Lower leg skin (tissue), 4 donors: ENCODE data around the gene TFF2. TPM values are rescaled to one million over a fixed set of nuclear protein-coding genes. Genes with fewer than 3 reads are reported as not detected.

ENCODE experiments used
- DNase-seq, 2 donors: peaks; one replicate each; pipeline ENCODE4 v3.0.0-alpha.2; 2019; ENCODE audit warnings: low spot score in 2 of 2
- H3K4me3 ChIP-seq: fragments of 200-600 bp; sonication (generic); 2 replicates; pipeline ENCODE4 v1.5.1; 2017; ENCODE audit warnings: mild to moderate bottlenecking, low read depth; ENCODE audit not compliant: poor library complexity, severe bottlenecking
- POLR2A ChIP-seq, 2 donors: fragments of 450-650 bp; IDR thresholded peaks; one replicate each; pipeline ENCODE4 v1.6.1; 2016 to 2017; ENCODE audit warnings: antibody characterized with exemption in 2 of 2, mild to moderate bottlenecking in 1 of 2, moderate library complexity in 1 of 2
- WGBS, 2 donors: methylation state at CpG; one replicate each; pipeline ENCODE4 v1.1.5; 2018; 5-methylcytosine and 5-hydroxymethylcytosine counted together
- intact Hi-C: fragments of 100-400 bp; cut with DNase I; formaldehyde crosslinking; loops from one replicate; pipeline ENCODE4 v1.15.0; 2023; ENCODE audit warnings: low total_unique reads
- total RNA-seq, 4 donors: library from RNA; depleted of rRNA; stranded (reverse); fragments of >200 nt; gene quantifications; one replicate each; pipeline ENCODE4 v1.1.0, GENCODE V29; 2016
- TF ChIP-seq, protein P1 (sequence below), 3 donors: fragments of 450-650 bp; IDR thresholded peaks; one replicate each; pipeline ENCODE4 v1.5.1; 2016; ENCODE audit warnings: antibody characterized with exemption in 3 of 3, mild to moderate bottlenecking in 3 of 3, moderate library complexity in 2 of 3

The TFF2 gene
- total RNA-seq, 4 donors from 2014 or later: not detected

GRCh38 chr21:42365770-42366169 is 15.0 kb upstream of the TFF2 start:
- DNase-seq: no peak

DNA sequence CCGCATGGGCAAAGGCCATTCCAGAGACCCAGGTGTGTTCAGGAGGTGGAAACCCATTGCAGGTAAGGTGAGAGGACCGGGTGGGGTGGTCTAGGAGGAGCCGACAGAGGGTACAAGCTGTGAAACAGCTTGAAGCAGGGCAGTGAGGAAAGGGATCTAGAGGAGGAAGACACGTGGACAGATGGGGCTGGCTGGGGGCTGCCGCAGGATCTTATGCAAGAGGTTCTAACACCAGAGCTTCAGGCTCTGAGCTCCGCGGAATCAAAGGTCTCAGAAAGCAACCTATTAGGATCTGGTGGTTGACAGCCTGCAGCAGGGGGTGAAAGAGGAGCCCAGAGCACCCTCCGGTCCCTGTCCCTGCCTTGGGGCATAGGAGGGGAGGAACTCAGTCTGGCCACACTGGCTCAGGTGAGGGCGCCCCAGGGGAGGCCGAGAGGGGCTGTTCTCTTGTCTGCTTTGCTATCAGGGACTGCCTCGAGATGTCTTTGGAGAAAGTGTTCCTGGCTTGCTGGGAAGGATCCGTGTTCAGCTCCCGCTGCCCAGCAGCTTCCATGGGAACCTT is 13.6 kb upstream of the TFF2 start:
- TF ChIP-seq, protein P1, sequence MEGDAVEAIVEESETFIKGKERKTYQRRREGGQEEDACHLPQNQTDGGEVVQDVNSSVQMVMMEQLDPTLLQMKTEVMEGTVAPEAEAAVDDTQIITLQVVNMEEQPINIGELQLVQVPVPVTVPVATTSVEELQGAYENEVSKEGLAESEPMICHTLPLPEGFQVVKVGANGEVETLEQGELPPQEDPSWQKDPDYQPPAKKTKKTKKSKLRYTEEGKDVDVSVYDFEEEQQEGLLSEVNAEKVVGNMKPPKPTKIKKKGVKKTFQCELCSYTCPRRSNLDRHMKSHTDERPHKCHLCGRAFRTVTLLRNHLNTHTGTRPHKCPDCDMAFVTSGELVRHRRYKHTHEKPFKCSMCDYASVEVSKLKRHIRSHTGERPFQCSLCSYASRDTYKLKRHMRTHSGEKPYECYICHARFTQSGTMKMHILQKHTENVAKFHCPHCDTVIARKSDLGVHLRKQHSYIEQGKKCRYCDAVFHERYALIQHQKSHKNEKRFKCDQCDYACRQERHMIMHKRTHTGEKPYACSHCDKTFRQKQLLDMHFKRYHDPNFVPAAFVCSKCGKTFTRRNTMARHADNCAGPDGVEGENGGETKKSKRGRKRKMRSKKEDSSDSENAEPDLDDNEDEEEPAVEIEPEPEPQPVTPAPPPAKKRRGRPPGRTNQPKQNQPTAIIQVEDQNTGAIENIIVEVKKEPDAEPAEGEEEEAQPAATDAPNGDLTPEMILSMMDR (IDR thresholded peaks at IDR 0.05): no peak
- TF ChIP-seq POLR2A (IDR thresholded peaks at IDR 0.05): no peak
- DNase-seq: no peak
- no peak overlapping the region for H3K4me3 ChIP-seq
- 72 to 74% methylated on average over 10 to 13 of the region's 13 CpGs for WGBS, 2 donors
- intact Hi-C loops: no loop called here

More at GRCh38 chr21:42365770-42366169, 15.0 kb upstream of the TFF2 start:
- intact Hi-C loops: no loop called here
- H3K4me3 ChIP-seq: no peak overlapping the region
- no peak for TF ChIP-seq POLR2A (IDR thresholded peaks at IDR 0.05)
- TF ChIP-seq, protein P1 (IDR thresholded peaks at IDR 0.05): no peak
- WGBS, 2 donors: 79 to 80% methylated on average over 6 of the region's 6 CpGs

DNA sequence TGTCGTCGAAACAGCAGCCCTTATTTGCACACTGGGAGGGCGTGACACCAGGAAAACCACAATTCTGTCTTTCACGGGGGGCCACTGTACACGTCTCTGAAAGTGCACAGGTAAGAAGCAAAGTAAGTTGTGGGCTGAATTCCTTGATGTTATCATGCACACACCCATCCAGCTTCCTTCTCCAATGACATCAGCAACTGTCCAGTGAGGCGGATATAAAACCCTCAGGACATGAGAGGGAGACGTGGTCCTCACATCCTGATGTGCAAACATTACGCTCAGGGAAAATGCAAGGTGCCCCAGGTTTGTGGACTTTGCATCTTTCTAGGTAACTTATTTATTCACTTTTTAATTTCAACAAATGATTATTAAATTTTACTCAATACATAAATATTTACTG is 12.5 kb upstream of the TFF2 start:
- WGBS, 2 donors: 68 to 72% methylated on average over 8 of the region's 8 CpGs
- no peak for DNase-seq
- no peak overlapping the region for H3K4me3 ChIP-seq
- intact Hi-C loops: no loop called here
- no peak for TF ChIP-seq POLR2A (IDR thresholded peaks at IDR 0.05)

GRCh38 chr21:42362700-42363099 is 11.9 kb upstream of the TFF2 start:
- TF ChIP-seq POLR2A (IDR thresholded peaks at IDR 0.05): no peak
- TF ChIP-seq, protein P1 (IDR thresholded peaks at IDR 0.05): no peak
- 70 to 76% methylated on average over 9 of the region's 9 CpGs for WGBS, 2 donors
- DNase-seq: no peak
- intact Hi-C loops: no loop called here
- H3K4me3 ChIP-seq: no peak overlapping the region

DNA sequence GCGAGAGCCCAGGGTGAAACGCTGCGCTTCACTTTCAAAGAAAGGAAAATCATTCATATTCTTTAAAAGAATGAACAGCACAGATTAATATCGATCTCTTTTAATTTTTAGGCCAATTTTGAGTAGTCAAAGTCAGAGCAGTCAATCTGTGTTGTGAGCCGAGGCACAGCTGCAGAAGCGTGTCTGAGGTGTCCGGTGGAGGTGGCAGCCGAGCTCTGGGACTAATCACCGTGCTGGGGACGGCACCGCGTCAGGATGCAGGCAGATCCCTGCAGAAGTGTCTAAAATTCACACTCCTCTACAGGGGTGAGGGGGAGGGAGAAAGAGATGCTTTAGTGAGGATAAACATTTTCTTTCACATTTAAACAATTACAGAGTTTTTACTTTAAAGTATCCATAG is 11.4 kb upstream of the TFF2 start:
- WGBS, 2 donors: 66 to 67% methylated on average over 12 of the region's 12 CpGs
- TF ChIP-seq, protein P1 (IDR thresholded peaks at IDR 0.05): no peak
- no peak for TF ChIP-seq POLR2A (IDR thresholded peaks at IDR 0.05)

DNA sequence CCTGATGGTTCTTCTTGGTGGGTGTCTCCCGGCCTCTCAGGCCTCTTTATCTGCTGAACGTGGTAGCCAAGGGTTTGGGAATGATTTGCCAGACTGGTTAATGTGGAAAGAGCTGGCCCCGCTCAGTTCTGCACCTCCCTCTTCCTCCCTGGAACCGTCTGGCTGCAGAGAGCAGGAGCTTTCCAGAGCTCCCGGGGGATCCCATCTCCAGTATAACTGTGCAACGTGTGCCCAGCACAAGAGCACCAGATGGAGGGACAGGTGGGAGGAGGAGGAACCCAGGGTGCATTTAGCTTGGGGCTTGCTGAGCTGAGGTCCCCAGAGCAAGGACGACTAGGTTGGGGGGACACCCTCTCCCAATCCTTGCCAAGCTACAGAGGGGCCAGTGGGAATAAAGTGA is 10.5 kb upstream of the TFF2 start:
- WGBS, 2 donors: 37 to 38% methylated on average over 7 of the region's 7 CpGs
- intact Hi-C loops: no loop called here
- no peak overlapping the region for H3K4me3 ChIP-seq
- no peak for DNase-seq
- TF ChIP-seq, protein P1 (IDR thresholded peaks at IDR 0.05): no peak

More for the DNA sequence above, 11.4 kb upstream of the TFF2 start:
- no peak for DNase-seq
- no peak overlapping the region for H3K4me3 ChIP-seq
- intact Hi-C loops: no loop called here
